Activated CD8-positive, alpha-beta memory T cell treated with anti-CD3 and anti-CD28 coated beads for 36 hours (primary cell): Measurements from ENCODE around the gene SPECC1. TPM values are rescaled to one million over a fixed set of nuclear protein-coding genes. Genes with fewer than 3 reads are reported as not detected.

Experiments used
- CTCF ChIA-PET: fragments of 350-600 bp; sonication (Branson Sonifier 250); formaldehyde crosslinking; loops from one replicate; lab custom pipeline; 2021; ENCODE audit warnings: antibody characterized with exemption; lab: Charles Lee
- POLR2A ChIA-PET: fragments of 350-600 bp; sonication (Branson Sonifier 250); formaldehyde crosslinking; loops from one replicate; lab custom pipeline; 2021; ENCODE audit warnings: antibody characterized with exemption; lab: Charles Lee
- total RNA-seq, 2 experiments: library from RNA; stranded (reverse); gene quantifications; one replicate each; pipeline ENCODE4 v1.2.3, GENCODE V29; 2021

Gene SPECC1
- total RNA-seq, 2 experiments from 2014 or later = 13.0 to 13.9 TPM

- ChIA-PET CTCF (no interaction called here), POLR2A (no interaction called here)
Measured at GRCh38 chr17:20267459-20267842, 258.3 kb downstream of the SPECC1 start.

- POLR2A ChIA-PET = no interaction called here
- CTCF ChIA-PET = interaction anchor here (0.7 kb wide), 1 partner anchor 9 kb away, joined by 3 read pairs; no protein-coding TSS in a partner anchor
Measured at GRCh38 chr17:20270369-20270768, 261.2 kb downstream of the SPECC1 start.

GRCh38 chr17:20271011-20271610 is 262.0 kb downstream of the SPECC1 start:
- POLR2A ChIA-PET = no interaction called here
- CTCF ChIA-PET = no interaction called here

- ChIA-PET CTCF (interaction anchor here (1.4 kb wide), 1 partner anchor 47 kb away, joined by 4 read pairs; no protein-coding TSS in a partner anchor), POLR2A (no interaction called here)
Measured at GRCh38 chr17:20273741-20274500, 264.8 kb downstream of the SPECC1 start.

- ChIA-PET CTCF (no interaction called here), POLR2A (no interaction called here)
Measured at GRCh38 chr17:20275653-20276052, 266.5 kb downstream of the SPECC1 start.

GRCh38 chr17:20276421-20276820 is 267.3 kb downstream of the SPECC1 start:
- CTCF ChIA-PET = no interaction called here
- POLR2A ChIA-PET = no interaction called here

GRCh38 chr17:20278805-20279204 is 269.6 kb downstream of the SPECC1 start:
- POLR2A ChIA-PET = no interaction called here
- CTCF ChIA-PET = interaction anchor here (0.5 kb wide), 1 partner anchor 410 kb away, joined by 5 read pairs; no protein-coding TSS in a partner anchor

- POLR2A ChIA-PET = no interaction called here
- CTCF ChIA-PET = no interaction called here
Measured at GRCh38 chr17:20279631-20280030, 270.5 kb downstream of the SPECC1 start.

- CTCF ChIA-PET = no interaction called here
- POLR2A ChIA-PET = no interaction called here
Measured at GRCh38 chr17:20280051-20280450, 270.9 kb downstream of the SPECC1 start.

- ChIA-PET CTCF (no interaction called here), POLR2A (no interaction called here)
Measured at GRCh38 chr17:20280851-20281250, 271.7 kb downstream of the SPECC1 start.

- ChIA-PET CTCF (interaction anchor here (1.0 kb wide), 1 partner anchor 273 kb away, joined by 3 read pairs; the partner anchor contains the start of gene SPECC1), POLR2A (no interaction called here)
Measured at GRCh38 chr17:20281860-20282259, 272.7 kb downstream of the SPECC1 start.

- ChIA-PET POLR2A (no interaction called here), CTCF (no interaction called here)
Measured at GRCh38 chr17:20282526-20283308, 273.6 kb downstream of the SPECC1 start.

GRCh38 chr17:20284022-20284421 is 274.9 kb downstream of the SPECC1 start:
- ChIA-PET CTCF (no interaction called here), POLR2A (no interaction called here)

GRCh38 chr17:20284570-20285295 is 275.6 kb downstream of the SPECC1 start:
- ChIA-PET CTCF (no interaction called here), POLR2A (no interaction called here)

- ChIA-PET POLR2A (no interaction called here), CTCF (no interaction called here)
Measured at GRCh38 chr17:20289984-20290383, 280.8 kb downstream of the SPECC1 start.

- CTCF ChIA-PET = no interaction called here
Measured at GRCh38 chr17:20291853-20292252, 282.7 kb downstream of the SPECC1 start.

GRCh38 chr17:20293501-20293900 is 284.3 kb downstream of the SPECC1 start:
- ChIA-PET POLR2A (no interaction called here), CTCF (no interaction called here)

More at GRCh38 chr17:20291853-20292252, 282.7 kb downstream of the SPECC1 start:
- POLR2A ChIA-PET = no interaction called here

- ChIA-PET POLR2A (no interaction called here), CTCF (no interaction called here)
Measured at GRCh38 chr17:20294120-20294519, 285.0 kb downstream of the SPECC1 start.

- POLR2A ChIA-PET = no interaction called here
- CTCF ChIA-PET = interaction anchor here (0.7 kb wide), 2 partner anchors 303 to 309 kb away, joined by 3 read pairs; no protein-coding TSS in a partner anchor
Measured at GRCh38 chr17:20299013-20299412, 289.9 kb downstream of the SPECC1 start.
